Measurements from ENCODE around the gene TEX101. TPM values are rescaled to one million over a fixed set of nuclear protein-coding genes. Genes with fewer than 3 reads are reported as not detected.

The TEX101 gene
- total and polyA plus RNA-seq, 12 donors = not detected

DNA sequence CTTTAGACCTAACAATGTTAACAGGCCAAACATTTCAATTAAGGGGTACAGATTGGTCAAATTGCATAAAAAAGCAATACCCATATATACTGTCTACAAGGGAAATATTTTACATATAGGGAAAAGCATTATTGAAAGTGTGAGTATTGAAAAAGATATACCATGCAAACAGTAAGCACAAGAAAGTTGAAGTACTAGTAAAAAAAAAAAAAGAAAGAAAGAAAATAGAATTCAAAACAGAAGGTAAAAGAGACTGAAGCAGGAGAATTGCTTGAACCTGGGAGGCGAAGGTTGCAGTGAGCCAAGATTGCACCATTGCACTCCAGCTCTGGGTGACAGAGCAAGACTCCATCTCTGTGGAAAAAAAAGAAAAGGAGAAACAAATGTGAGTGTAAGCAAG, 5.3 kb upstream of the TEX101 start:
- DNase-seq = no peak
- TF ChIP-seq POLR2A (IDR thresholded peaks at IDR 0.05) (no peak), CTCF (IDR thresholded peaks at IDR 0.05) (no peak)

GRCh38 chr19:43412441-43412840, 2.2 kb upstream of the TEX101 start:
- Histone ChIP-seq H3K27ac (no peak overlapping the region), H3K4me1 (replicated peaks in 1 of 2) (no peaks in the 10 kb centered on the region), H3K36me3 (replicated peaks in 1 of 2) (no peaks in the 10 kb centered on the region), H3K27me3 (no peaks in the 10 kb centered on the region), H3K4me3 (no peak overlapping the region), H3K9me3 (replicated peaks in 1 of 3) (no peaks in the 10 kb centered on the region)
- WGBS, 4 donors = 55 to 62% (median 59%) methylated on average over 6 of the region's 6 CpGs
- TF ChIP-seq CTCF (IDR thresholded peaks at IDR 0.05) = no peak
- no peak for TF ChIP-seq POLR2A (IDR thresholded peaks at IDR 0.05)
- intact Hi-C loops (cut with DNase I) = no loop called here
- DNase-seq = no peak

More for the DNA sequence above, 5.3 kb upstream of the TEX101 start:
- 89 to 96% (median 93%) methylated on average over 1 of the region's 1 CpG for WGBS, 4 donors
- Histone ChIP-seq H3K4me3 (no peak overlapping the region), H3K36me3 (replicated peaks in 1 of 2) (no peaks in the 10 kb centered on the region), H3K9me3 (replicated peaks in 1 of 3) (no peaks in the 10 kb centered on the region), H3K27me3 (no peaks in the 10 kb centered on the region), H3K4me1 (replicated peaks in 1 of 2) (no peaks in the 10 kb centered on the region), H3K27ac (no peak overlapping the region)
- intact Hi-C loops (cut with DNase I) = no loop called here

- intact Hi-C loops (cut with DNase I) = no loop called here
- H3K27ac ChIP-seq = no peak overlapping the region
- WGBS, 4 donors = 64 to 78% (median 68%) methylated on average over 4 of the region's 4 CpGs
- H3K4me1 ChIP-seq (replicated peaks in 1 of 2) = no peaks in the 10 kb centered on the region
- H3K36me3 ChIP-seq (replicated peaks in 1 of 2) = no peaks in the 10 kb centered on the region
- no peaks in the 10 kb centered on the region for H3K9me3 ChIP-seq (replicated peaks in 1 of 3)
- H3K27me3 ChIP-seq = no peaks in the 10 kb centered on the region
- no peak for TF ChIP-seq CTCF (IDR thresholded peaks at IDR 0.05)
- TF ChIP-seq POLR2A (IDR thresholded peaks at IDR 0.05) = no peak
- no peak overlapping the region for H3K4me3 ChIP-seq
- no peak for DNase-seq
Observed at GRCh38 chr19:43416951-43417623, 2.4 kb downstream of the TEX101 start.

DNA sequence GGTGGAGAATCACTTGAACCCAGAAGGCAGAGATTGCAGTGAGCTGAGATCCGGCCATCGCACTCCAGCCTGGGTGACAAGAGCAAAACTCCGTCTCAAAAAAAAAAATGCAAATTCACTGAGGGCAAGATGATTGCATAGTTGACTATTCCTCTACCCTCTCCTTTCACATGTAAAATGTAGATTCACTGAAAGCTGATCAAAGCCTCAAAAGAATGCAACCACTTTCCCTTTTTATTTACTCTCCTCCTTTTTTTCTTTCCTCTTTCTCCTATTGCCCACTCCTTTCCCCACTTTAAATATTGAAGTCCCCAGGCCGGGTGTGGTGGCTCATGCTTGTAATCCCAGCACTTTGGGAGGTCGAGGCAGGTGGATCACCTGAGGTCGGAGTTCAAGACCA, 6.3 kb downstream of the TEX101 start:
- Histone ChIP-seq H3K27ac (no peak overlapping the region), H3K4me1 (replicated peaks in 1 of 2) (no peaks in the 10 kb centered on the region), H3K27me3 (no peaks in the 10 kb centered on the region), H3K4me3 (no peak overlapping the region), H3K36me3 (replicated peaks in 1 of 2) (no peaks in the 10 kb centered on the region), H3K9me3 (replicated peaks in 1 of 3) (no peaks in the 10 kb centered on the region)
- intact Hi-C loops (cut with DNase I) = no loop called here
- WGBS, 4 donors = 77 to 81% (median 79%) methylated on average over 6 of the region's 6 CpGs
- no peak for DNase-seq
- TF ChIP-seq CTCF (IDR thresholded peaks at IDR 0.05) = no peak

Measured in adrenal gland (tissue), 12 donors.